ENCODE data around the gene TMED10. TPM values are rescaled to one million over a fixed set of nuclear protein-coding genes. Genes with fewer than 3 reads are reported as not detected.

The TMED10 gene
- total and polyA plus RNA-seq, 2 donors from 2014 or later, result 222 to 401 TPM

GRCh38 chr14:75164809-75165208 is 11.6 kb downstream of the TMED10 start:
- intact Hi-C loops (cut with DNase I), result no loop called here
- Histone ChIP-seq H3K9me3 (ENCODE audit: control insufficient read depth in 2 of 3, insufficient read depth in 1 of 3, low read length in 3 of 3) (no peaks in the 10 kb centered on the region), H3K27me3 (ENCODE audit: control insufficient read depth, insufficient read depth, low read length) (no peaks in the 10 kb centered on the region), H3K4me1 (ENCODE audit: control insufficient read depth in 2 of 3, insufficient read depth in 2 of 3, low read depth in 1 of 3, low read length in 3 of 3) (peaks cover 0 to 8% (median 6%) of the 10 kb centered on the region in 3 donors), H3K36me3 (ENCODE audit: control insufficient read depth in 2 of 3, insufficient read depth in 3 of 3, low read length in 3 of 3) (peaks cover 0 to 2% (median 0%) of the 10 kb centered on the region in 3 donors), H3K27ac (ENCODE audit: low read depth in 2 of 2, low read length in 2 of 2) (no peak overlapping the region), H3K9ac (ENCODE audit: low read length in 3 of 3) (no peak overlapping the region), H3K4me3 (ENCODE audit: low read length in 3 of 3) (no peak overlapping the region)
- FAIRE-seq (no peak), DNase-seq (no peak)
- TF ChIP-seq, protein P1, sequence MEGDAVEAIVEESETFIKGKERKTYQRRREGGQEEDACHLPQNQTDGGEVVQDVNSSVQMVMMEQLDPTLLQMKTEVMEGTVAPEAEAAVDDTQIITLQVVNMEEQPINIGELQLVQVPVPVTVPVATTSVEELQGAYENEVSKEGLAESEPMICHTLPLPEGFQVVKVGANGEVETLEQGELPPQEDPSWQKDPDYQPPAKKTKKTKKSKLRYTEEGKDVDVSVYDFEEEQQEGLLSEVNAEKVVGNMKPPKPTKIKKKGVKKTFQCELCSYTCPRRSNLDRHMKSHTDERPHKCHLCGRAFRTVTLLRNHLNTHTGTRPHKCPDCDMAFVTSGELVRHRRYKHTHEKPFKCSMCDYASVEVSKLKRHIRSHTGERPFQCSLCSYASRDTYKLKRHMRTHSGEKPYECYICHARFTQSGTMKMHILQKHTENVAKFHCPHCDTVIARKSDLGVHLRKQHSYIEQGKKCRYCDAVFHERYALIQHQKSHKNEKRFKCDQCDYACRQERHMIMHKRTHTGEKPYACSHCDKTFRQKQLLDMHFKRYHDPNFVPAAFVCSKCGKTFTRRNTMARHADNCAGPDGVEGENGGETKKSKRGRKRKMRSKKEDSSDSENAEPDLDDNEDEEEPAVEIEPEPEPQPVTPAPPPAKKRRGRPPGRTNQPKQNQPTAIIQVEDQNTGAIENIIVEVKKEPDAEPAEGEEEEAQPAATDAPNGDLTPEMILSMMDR (IDR thresholded peaks at IDR 0.05; ENCODE audit: borderline replicate concordance, extremely low read depth, insufficient read depth), result no peak

DNA sequence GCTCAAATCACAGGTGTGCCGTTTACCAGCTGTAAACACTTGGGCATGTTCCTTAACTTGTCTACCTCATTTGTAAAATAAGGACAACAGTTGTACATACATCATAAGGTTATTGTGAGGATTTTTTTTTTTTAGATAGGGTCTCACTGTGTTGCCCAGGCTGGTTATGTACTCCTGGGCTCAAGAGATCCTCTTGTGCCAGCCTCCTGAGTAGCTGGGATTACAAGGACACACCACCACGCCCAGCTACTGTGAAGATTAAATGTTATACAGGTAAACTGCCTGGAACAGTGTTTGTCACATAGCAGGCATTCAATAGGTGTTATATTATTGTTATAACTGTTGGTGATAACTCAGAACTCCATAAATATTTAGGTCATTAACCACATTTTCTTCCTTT is 12.7 kb downstream of the TMED10 start:
- Histone ChIP-seq H3K36me3 (ENCODE audit: control insufficient read depth in 2 of 3, insufficient read depth in 3 of 3, low read length in 3 of 3) (peaks cover 0 to 2% (median 0%) of the 10 kb centered on the region in 3 donors), H3K4me3 (ENCODE audit: low read length in 3 of 3) (no peak overlapping the region), H3K9me3 (ENCODE audit: control insufficient read depth in 2 of 3, insufficient read depth in 1 of 3, low read length in 3 of 3) (no peaks in the 10 kb centered on the region), H3K9ac (ENCODE audit: low read length in 3 of 3) (no peak overlapping the region), H3K4me1 (ENCODE audit: control insufficient read depth in 2 of 3, insufficient read depth in 2 of 3, low read depth in 1 of 3, low read length in 3 of 3) (peaks cover 0 to 8% (median 8%) of the 10 kb centered on the region in 3 donors), H3K27me3 (ENCODE audit: control insufficient read depth, insufficient read depth, low read length) (no peaks in the 10 kb centered on the region), H3K27ac (ENCODE audit: low read depth in 2 of 2, low read length in 2 of 2) (no peak overlapping the region)
- DNase-seq (no peak), FAIRE-seq (no peak)
- TF ChIP-seq, protein P1 (IDR thresholded peaks at IDR 0.05; ENCODE audit: borderline replicate concordance, extremely low read depth, insufficient read depth), result no peak
- intact Hi-C loops (cut with DNase I), result no loop called here

- no peak overlapping the region for H3K27ac ChIP-seq (ENCODE audit: low read depth in 2 of 2, low read length in 2 of 2)
- no peaks in the 10 kb centered on the region for H3K27me3 ChIP-seq (ENCODE audit: control insufficient read depth, insufficient read depth, low read length)
- TF ChIP-seq, protein P1 (IDR thresholded peaks at IDR 0.05; ENCODE audit: borderline replicate concordance, extremely low read depth, insufficient read depth), result no peak
- no peak overlapping the region for H3K4me3 ChIP-seq (ENCODE audit: low read length in 3 of 3)
- peaks cover 0 to 2% (median 0%) of the 10 kb centered on the region in 3 donors for H3K36me3 ChIP-seq (ENCODE audit: control insufficient read depth in 2 of 3, insufficient read depth in 3 of 3, low read length in 3 of 3)
- peaks cover 0 to 8% (median 7%) of the 10 kb centered on the region in 3 donors for H3K4me1 ChIP-seq (ENCODE audit: control insufficient read depth in 2 of 3, insufficient read depth in 2 of 3, low read depth in 1 of 3, low read length in 3 of 3)
- no peak for DNase-seq
- no peak overlapping the region for H3K9ac ChIP-seq (ENCODE audit: low read length in 3 of 3)
- FAIRE-seq, result no peak
- intact Hi-C loops (cut with DNase I), result no loop called here
- no peaks in the 10 kb centered on the region for H3K9me3 ChIP-seq (ENCODE audit: control insufficient read depth in 2 of 3, insufficient read depth in 1 of 3, low read length in 3 of 3)
Observed at GRCh38 chr14:75162631-75163030, 13.8 kb downstream of the TMED10 start.

Data from kidney (tissue), 14 donors.